HEK293T (cell line): ENCODE results near the gene KIR2DL3.

ENCODE experiments used
- CTCF ChIA-PET: fragments of 350-600 bp; formaldehyde crosslinking; extraction: SDS; loops from one replicate; lab custom pipeline; 2021; ENCODE audit warnings: antibody characterized with exemption, inconsistent platforms; lab: Yijun Ruan, JAX
- POLR2A ChIA-PET: fragments of 350-600 bp; formaldehyde crosslinking; extraction: SDS; loops from one replicate; lab custom pipeline; 2020; ENCODE audit warnings: antibody characterized with exemption, inconsistent platforms; lab: Yijun Ruan, JAX
- DNase-seq: peaks from one replicate; pipeline ENCODE4 v3.0.0; 2012; ENCODE audit warnings: mixed read lengths; ENCODE audit errors: extremely low spot score
- ARNT ChIP-seq: fragments of 450-650 bp; IDR thresholded peaks from 2 replicates; pipeline ENCODE4 v1.6.1; 2017; ENCODE audit warnings: mild to moderate bottlenecking
- BHLHE40 ChIP-seq: fragments of 450-650 bp; IDR thresholded peaks from 2 replicates; pipeline ENCODE4 v1.6.1; 2016; ENCODE audit warnings: mild to moderate bottlenecking, moderate library complexity, borderline replicate concordance
- CTBP1 ChIP-seq: fragments of 450-650 bp; IDR thresholded peaks from 2 replicates; pipeline ENCODE4 v1.6.1; 2016; ENCODE audit warnings: borderline replicate concordance
- ELF4 ChIP-seq: fragments of 450-650 bp; IDR thresholded peaks from 2 replicates; pipeline ENCODE4 v1.6.1; 2017; ENCODE audit warnings: antibody characterized with exemption
- FOXA1 ChIP-seq: fragments of 450-650 bp; IDR thresholded peaks from 2 replicates; pipeline ENCODE4 v1.6.1; 2016; ENCODE audit warnings: mild to moderate bottlenecking
- FOXK2 ChIP-seq: fragments of 450-650 bp; IDR thresholded peaks from 2 replicates; pipeline ENCODE4 v1.6.1; 2016; ENCODE audit warnings: mild to moderate bottlenecking
- FOXM1 ChIP-seq: fragments of 450-650 bp; IDR thresholded peaks from 2 replicates; pipeline ENCODE4 v1.6.1; 2017; ENCODE audit warnings: mild to moderate bottlenecking, borderline replicate concordance
- HDGF ChIP-seq: fragments of 450-650 bp; IDR thresholded peaks from 2 replicates; pipeline ENCODE4 v1.6.1; 2017; ENCODE audit warnings: antibody characterized with exemption, borderline replicate concordance
- L3MBTL2 ChIP-seq: fragments of 450-650 bp; conservative IDR thresholded peaks from 2 replicates; pipeline ENCODE4 v1.6.1; 2016; ENCODE audit warnings: mild to moderate bottlenecking
- LEF1 ChIP-seq: fragments of 450-650 bp; IDR thresholded peaks from 2 replicates; pipeline ENCODE4 v1.6.1; 2017; ENCODE audit warnings: mild to moderate bottlenecking, borderline replicate concordance
- NFRKB ChIP-seq: fragments of 450-650 bp; IDR thresholded peaks from 2 replicates; pipeline ENCODE4 v1.6.1; 2016; ENCODE audit warnings: mild to moderate bottlenecking, moderate library complexity
- SP1 ChIP-seq: fragments of 450-650 bp; IDR thresholded peaks from 2 replicates; pipeline ENCODE4 v1.6.1; 2017
- SUZ12 ChIP-seq: fragments of 450-650 bp; IDR thresholded peaks from 2 replicates; pipeline ENCODE4 v1.6.1; 2016; ENCODE audit warnings: mild to moderate bottlenecking
- TARDBP ChIP-seq: fragments of 450-650 bp; IDR thresholded peaks from 2 replicates; pipeline ENCODE4 v1.6.1; 2016
- ZNF384 ChIP-seq: fragments of 450-650 bp; IDR thresholded peaks from 2 replicates; pipeline ENCODE4 v1.6.1; 2016
- TF ChIP-seq, protein P1 (sequence below): fragments of 450-650 bp; IDR thresholded peaks from 2 replicates; pipeline ENCODE4 v1.6.1; 2016

KIR2DL3 gene

DNA sequence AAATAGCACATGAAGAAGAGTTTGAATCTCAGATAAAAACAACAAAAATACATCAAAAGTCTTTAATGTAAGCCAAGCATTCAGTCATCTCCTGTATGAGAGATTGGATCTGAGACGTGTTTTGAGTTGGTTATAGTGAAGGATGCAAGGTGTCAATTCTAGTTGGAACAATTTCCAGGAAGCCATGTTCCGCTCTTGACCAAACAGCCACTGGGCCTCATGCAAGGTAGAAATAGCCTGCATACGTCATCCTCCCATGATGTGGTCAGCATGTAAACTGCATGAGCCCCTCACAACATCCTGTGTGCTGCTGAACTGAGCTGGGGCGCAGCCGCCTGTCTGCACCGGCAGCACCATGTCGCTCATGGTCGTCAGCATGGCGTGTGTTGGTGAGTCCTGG, 14.2 kb upstream of the KIR2DL3 start, which contains the start of gene KIR3DL3:
KIR3DL3 (plus strand) TSS at position 301 of the 400 bp plus-strand sequence; CDS start at position 356, 55 bp downstream.
- ChIA-PET CTCF (no interaction called here), POLR2A (no interaction called here)
- no peak for DNase-seq
- TF ChIP-seq CTBP1 (no peak), TARDBP (no peak), LEF1 (no peak), HDGF (no peak)

DNA sequence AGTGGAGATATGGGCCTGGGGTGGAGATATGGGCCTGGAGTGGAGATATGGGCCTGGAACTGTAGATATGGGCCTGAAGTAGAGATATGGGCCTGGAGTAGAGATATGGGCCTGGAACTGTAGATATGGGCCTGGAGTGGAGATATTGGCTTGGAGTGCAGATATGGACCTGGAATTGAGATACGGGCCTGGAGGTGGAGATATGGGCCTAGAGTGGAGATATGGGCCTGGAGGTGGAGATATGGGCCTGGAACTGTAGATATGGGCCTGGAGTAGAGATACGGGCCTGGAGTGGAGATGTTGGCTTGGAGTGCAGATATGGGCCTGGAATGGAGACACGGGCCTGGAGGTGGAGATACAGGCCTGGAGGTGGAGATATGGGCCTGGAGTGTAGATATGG, 13.7 kb upstream of the KIR2DL3 start:
- ChIA-PET CTCF (no interaction called here), POLR2A (no interaction called here)
- no peak for DNase-seq
- TF ChIP-seq ARNT = no peak
- no peak for TF ChIP-seq FOXA1
- TF ChIP-seq ZNF384 = no peak
- TF ChIP-seq CTBP1 = no peak
- TF ChIP-seq LEF1 = no peak
- no peak for TF ChIP-seq FOXM1
- TF ChIP-seq SUZ12 = no peak
- no peak for TF ChIP-seq BHLHE40
- TF ChIP-seq SP1 = no peak
- TF ChIP-seq HDGF = no peak
- TF ChIP-seq FOXK2 = no peak
- TF ChIP-seq TARDBP = no peak
- no peak for TF ChIP-seq L3MBTL2
- TF ChIP-seq NFRKB = no peak
- no peak for TF ChIP-seq ELF4

- ChIA-PET POLR2A (no interaction called here), CTCF (no interaction called here)
- DNase-seq = no peak
- TF ChIP-seq SUZ12 (no peak), BHLHE40 (no peak), ARNT (no peak), FOXK2 (no peak), ELF4 (no peak), ZNF384 (no peak)
These were observed 13.0 kb upstream of the KIR2DL3 start for GRCh38 chr19:54725321-54725720.

DNA sequence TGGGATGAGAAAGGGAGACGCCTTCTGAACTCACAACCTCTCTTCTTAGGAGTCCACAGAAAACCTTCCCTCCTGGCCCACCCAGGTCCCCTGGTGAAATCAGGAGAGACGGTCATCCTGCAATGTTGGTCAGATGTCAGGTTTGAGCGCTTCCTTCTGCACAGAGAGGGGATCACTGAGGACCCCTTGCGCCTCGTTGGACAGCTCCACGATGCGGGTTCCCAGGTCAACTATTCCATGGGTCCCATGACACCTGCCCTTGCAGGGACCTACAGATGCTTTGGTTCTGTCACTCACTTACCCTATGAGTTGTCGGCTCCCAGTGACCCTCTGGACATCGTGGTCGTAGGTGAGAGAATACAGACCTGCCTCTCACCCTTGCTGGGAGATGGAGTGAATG, 10.8 kb upstream of the KIR2DL3 start:
- ChIA-PET CTCF (no interaction called here), POLR2A (no interaction called here)
- TF ChIP-seq ZNF384 = no peak
- TF ChIP-seq BHLHE40 = no peak
- TF ChIP-seq CTBP1 = no peak
- TF ChIP-seq HDGF = no peak
- no peak for TF ChIP-seq TARDBP
- TF ChIP-seq L3MBTL2 = no peak
- TF ChIP-seq SUZ12 = no peak
- TF ChIP-seq FOXK2 = no peak
- DNase-seq = no peak

DNA sequence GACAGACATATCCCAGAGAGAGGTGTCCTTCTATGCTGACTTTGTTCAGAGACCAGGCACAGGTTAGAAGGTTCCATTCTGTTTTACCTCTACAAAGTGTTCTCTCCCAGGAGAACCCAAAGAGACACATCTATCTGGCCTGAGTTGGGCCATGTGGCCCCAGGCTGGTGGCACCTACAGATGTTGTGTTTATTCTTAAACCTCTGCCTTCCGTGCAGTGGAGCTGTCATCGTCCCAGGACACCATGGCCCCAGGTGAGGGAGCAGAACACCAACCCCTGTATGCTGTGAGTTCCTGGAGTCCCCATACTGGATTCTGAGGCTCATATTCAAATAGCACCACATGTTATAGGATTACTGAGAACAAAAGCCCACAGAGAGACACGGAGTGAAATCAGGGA, 10.1 kb upstream of the KIR2DL3 start:
- ChIA-PET CTCF (no interaction called here), POLR2A (no interaction called here)
- no peak for DNase-seq
- TF ChIP-seq FOXA1 = no peak
- TF ChIP-seq SP1 = no peak
- no peak for TF ChIP-seq SUZ12
- no peak for TF ChIP-seq NFRKB
- TF ChIP-seq HDGF = no peak
- TF ChIP-seq CTBP1 = no peak
- no peak for TF ChIP-seq LEF1
- no peak for TF ChIP-seq FOXK2
- TF ChIP-seq FOXM1 = no peak
- TF ChIP-seq, protein P1, sequence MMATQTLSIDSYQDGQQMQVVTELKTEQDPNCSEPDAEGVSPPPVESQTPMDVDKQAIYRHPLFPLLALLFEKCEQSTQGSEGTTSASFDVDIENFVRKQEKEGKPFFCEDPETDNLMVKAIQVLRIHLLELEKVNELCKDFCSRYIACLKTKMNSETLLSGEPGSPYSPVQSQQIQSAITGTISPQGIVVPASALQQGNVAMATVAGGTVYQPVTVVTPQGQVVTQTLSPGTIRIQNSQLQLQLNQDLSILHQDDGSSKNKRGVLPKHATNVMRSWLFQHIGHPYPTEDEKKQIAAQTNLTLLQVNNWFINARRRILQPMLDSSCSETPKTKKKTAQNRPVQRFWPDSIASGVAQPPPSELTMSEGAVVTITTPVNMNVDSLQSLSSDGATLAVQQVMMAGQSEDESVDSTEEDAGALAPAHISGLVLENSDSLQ = no peak
- no peak for TF ChIP-seq L3MBTL2
- no peak for TF ChIP-seq ZNF384
- no peak for TF ChIP-seq ELF4
- no peak for TF ChIP-seq TARDBP

GRCh38 chr19:54729416-54730188, 8.7 kb upstream of the KIR2DL3 start:
- TF ChIP-seq ZNF384 = no peak
- TF ChIP-seq, protein P1 = no peak
- TF ChIP-seq ELF4 = no peak
- TF ChIP-seq HDGF = no peak
- TF ChIP-seq ARNT = no peak
- TF ChIP-seq BHLHE40 = no peak
- no peak for TF ChIP-seq NFRKB
- no peak for TF ChIP-seq L3MBTL2
- TF ChIP-seq SUZ12 = no peak
- TF ChIP-seq FOXM1 = no peak
- no peak for TF ChIP-seq CTBP1
- ChIA-PET POLR2A (no interaction called here), CTCF (no interaction called here)
- DNase-seq = no peak

DNA sequence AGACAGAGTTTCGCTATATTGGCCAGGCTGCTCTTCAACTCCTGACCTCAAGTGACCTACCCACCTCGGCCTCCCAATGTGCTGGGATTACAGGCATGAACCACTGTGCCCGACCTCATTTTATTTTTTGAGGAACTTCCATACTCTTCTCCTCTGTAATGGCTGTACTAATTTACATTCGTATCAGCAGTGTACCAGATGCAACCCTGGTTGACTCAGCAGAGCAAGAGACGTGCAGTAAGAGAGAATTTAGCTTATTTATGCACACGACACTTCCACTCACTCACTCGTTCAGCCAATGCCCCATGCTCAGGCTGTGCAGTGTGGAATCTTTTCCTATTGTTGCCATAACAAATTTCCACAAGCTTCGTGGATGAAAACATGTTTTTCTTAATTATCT, 7.1 kb upstream of the KIR2DL3 start:
- ChIA-PET CTCF (no interaction called here), POLR2A (no interaction called here)
- no peak for DNase-seq
- TF ChIP-seq SP1 (no peak), NFRKB (no peak), L3MBTL2 (no peak), LEF1 (no peak), FOXM1 (no peak), CTBP1 (no peak), HDGF (no peak), BHLHE40 (no peak), SUZ12 (no peak), ARNT (no peak), TARDBP (no peak)
- TF ChIP-seq, protein P1 = no peak
